Adipocyte (in vitro differentiated cells): ENCODE measurements around the gene ZIK1.

ENCODE experiments used
- DNase-seq: peaks from one replicate; pipeline ENCODE4 v3.0.0-alpha.2; 2015; ENCODE audit warnings: low read depth
- H3K27me3 ChIP-seq: replicated peaks from 2 replicates; pipeline ENCODE4 v1.7.0; 2013; ENCODE audit warnings: mild to moderate bottlenecking, low read length, moderate library complexity; ENCODE audit not compliant: control insufficient read depth, insufficient read depth
- H3K36me3 ChIP-seq: 2 replicates; pipeline ENCODE4 v1.7.0; 2013; ENCODE audit warnings: low read length, mild to moderate bottlenecking, moderate library complexity; ENCODE audit not compliant: control insufficient read depth, insufficient read depth, severe bottlenecking
- H3K4me1 ChIP-seq: 2 replicates; pipeline ENCODE4 v1.7.0; 2013; ENCODE audit warnings: mild to moderate bottlenecking, low read length, moderate library complexity; ENCODE audit not compliant: control insufficient read depth, insufficient read depth
- H3K4me3 ChIP-seq: 2 replicates; pipeline ENCODE4 v1.7.0; 2013; ENCODE audit warnings: mild to moderate bottlenecking, low read length, moderate library complexity
- H3K9ac ChIP-seq: 2 replicates; pipeline ENCODE4 v1.7.0; 2013; ENCODE audit warnings: mild to moderate bottlenecking, low read length, moderate library complexity
- H3K9me3 ChIP-seq: 2 replicates; pipeline ENCODE4 v1.7.0; 2013; ENCODE audit warnings: mild to moderate bottlenecking, low read length, moderate library complexity; ENCODE audit not compliant: control insufficient read depth

The ZIK1 gene

DNA sequence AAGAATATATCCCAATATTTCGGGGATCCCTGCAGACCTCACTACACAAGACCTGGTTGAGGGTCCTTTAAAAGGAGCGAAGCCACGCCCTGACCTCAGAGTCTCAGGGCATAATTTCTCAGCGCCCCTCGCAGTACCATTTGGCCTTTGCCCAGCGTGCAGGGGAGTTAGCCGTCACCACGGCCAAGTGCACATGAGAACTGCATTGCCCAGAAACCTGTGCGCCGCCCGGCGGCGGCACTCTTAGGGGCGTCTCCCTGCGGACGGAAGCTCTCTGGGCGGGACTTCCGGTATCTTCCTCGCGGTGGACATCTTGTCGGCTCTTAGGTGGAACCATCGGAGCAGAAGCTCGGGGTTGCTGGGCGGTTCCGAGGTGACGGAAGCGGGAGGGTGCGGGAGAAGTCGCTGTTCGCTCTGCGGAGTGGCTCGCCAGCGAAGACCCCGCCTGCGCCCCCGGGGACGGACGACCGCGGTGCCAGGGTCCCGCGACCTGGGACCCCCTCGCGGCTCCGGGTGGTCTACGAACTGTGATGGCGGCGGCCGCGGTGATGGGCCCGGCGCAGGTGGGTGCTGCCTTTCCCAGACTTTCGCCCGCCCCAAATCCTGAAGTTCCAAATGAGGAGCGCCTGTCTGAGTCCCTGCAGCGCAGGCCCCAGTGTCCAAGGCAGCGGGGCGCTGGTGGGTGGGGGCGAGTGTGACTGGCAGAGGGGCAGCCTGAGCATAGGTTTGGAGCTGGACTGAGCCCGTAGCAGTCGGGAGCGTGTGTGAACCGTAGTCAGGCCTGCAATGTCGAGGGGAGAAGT lies 30.2 kb downstream of the ZIK1 start, which contains the start of gene ZNF134:
TSS of gene ZNF134 (plus strand) at position 302 of the 803 bp plus-strand sequence. CDS start 5,227 bp downstream, outside the sequence.
- Histone ChIP-seq H3K27me3 (no peaks in the 10 kb centered on the region), H3K9me3 (peaks cover 43% of the 10 kb centered on the region), H3K4me1 (peaks cover 10% of the 10 kb centered on the region), H3K4me3 (peak within 1 kb of the TSS; percentile 91), H3K36me3 (peaks cover 34% of the 10 kb centered on the region), H3K9ac (peak within 1 kb of the TSS; percentile 90)
- DNase-seq = peak; percentile 95

DNA sequence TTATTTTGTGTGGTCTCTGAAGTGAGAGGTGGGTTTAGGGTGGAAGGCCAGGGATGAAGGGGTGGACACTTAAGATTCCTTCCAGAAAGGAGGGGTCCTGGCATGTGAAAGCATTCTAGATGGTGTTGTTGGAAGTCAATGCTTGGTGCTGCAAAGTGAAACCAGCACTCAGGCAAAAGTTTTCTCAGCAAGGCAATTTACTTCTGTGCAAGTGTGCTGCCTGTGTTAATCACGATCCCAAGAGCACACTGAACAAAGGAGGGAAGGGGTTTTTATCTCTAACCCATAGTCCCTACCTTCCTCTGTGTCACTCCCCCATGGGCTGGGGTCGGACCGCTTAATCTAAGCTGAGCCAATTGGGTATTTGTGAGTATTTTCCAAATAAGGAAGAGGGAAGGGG lies 31.4 kb downstream of the ZIK1 start:
- no peak for DNase-seq
- H3K9ac ChIP-seq = no peak overlapping the region
- H3K9me3 ChIP-seq = peaks cover 55% of the 10 kb centered on the region
- H3K36me3 ChIP-seq = peaks cover 46% of the 10 kb centered on the region
- no peaks in the 10 kb centered on the region for H3K27me3 ChIP-seq
- H3K4me3 ChIP-seq = peak overlapping the region; percentile 91
- H3K4me1 ChIP-seq = peaks cover 10% of the 10 kb centered on the region

DNA sequence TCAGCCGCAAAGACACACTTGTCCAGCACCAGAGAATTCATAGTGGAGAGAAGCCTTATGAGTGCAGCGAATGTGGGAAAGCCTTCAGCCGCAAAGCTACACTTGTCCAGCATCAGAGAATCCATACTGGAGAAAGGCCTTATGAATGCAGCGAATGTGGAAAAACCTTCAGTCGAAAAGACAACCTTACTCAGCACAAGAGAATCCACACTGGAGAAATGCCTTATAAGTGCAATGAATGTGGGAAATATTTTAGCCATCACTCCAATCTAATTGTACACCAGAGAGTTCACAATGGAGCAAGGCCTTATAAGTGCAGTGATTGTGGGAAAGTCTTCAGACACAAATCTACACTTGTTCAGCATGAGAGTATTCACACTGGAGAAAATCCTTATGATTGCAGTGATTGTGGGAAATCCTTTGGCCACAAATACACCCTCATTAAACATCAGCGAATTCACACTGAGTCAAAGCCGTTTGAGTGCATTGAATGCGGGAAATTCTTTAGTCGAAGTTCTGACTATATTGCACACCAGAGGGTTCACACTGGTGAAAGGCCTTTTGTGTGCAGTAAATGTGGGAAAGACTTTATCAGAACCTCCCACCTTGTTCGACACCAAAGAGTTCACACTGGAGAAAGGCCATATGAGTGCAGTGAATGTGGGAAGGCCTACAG lies 36.9 kb downstream of the ZIK1 start:
- peaks cover 100% of the 10 kb centered on the region for H3K9me3 ChIP-seq
- peak overlapping the region; percentile 72 for H3K4me3 ChIP-seq
- no peak for DNase-seq
- no peaks in the 10 kb centered on the region for H3K27me3 ChIP-seq
- no peaks in the 10 kb centered on the region for H3K4me1 ChIP-seq
- peaks cover 96% of the 10 kb centered on the region for H3K36me3 ChIP-seq
- H3K9ac ChIP-seq = no peak overlapping the region

- Histone ChIP-seq H3K36me3 (peaks cover 75% of the 10 kb centered on the region), H3K4me3 (peak overlapping the region; percentile 72)
Observed at GRCh38 chr19:57623091-57623490, 39.1 kb downstream of the ZIK1 start.

DNA sequence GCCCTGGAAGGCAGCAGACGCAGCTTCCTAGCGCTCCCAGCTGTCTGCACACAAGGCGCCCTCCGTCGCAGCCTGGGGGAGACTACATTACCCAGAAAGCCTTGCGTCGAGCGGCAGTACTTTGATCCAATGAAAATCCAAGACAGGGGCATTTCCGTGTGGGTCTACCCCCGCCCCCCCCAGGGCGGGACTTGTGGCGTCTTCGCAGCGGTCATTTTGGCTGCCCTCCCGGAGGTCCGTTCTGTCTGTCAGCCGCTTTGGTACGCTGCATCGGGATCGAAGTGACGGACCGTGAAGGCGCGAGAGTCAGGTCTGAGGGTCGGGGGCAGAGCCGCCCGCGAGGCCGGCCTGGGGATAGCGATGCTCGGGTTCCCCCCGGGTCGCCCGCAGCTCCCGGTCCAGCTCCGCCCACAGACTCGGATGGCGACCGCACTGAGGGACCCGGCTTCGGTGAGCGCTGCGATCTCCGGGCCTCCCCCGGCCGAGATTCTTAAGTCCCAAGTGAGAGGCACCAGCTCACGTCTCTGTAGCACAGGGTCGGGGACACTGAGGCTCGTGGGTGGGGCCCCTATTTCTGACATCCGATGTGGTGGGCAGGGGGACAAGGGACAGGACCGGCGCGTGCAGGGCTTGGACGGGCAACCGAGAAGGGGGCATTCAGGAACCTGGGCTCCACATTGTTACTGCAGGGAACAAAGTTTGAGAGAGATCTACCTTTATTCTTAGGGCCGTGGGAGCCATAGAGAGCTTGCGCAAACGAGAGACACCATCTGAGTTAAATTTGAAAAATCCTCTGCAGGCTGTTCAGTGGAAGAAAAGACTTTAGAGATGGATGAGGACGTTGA lies 49.3 kb downstream of the ZIK1 start, which contains the start of gene ZNF211:
TSS of gene ZNF211 (plus strand) at position 182 of the 845 bp plus-strand sequence. CDS start at position 361, 179 bp downstream.
- Histone ChIP-seq H3K9ac (peak within 1 kb of the TSS; percentile 96), H3K4me3 (peak within 1 kb of the TSS; percentile 99), H3K36me3 (peaks cover 30% of the 10 kb centered on the region), H3K27me3 (no peaks in the 10 kb centered on the region), H3K9me3 (peaks cover 24% of the 10 kb centered on the region), H3K4me1 (peaks cover 10% of the 10 kb centered on the region)
- peak; percentile 97 for DNase-seq

More at GRCh38 chr19:57623091-57623490, 39.1 kb downstream of the ZIK1 start:
- no peaks in the 10 kb centered on the region for H3K4me1 ChIP-seq
- no peak for DNase-seq
- peaks cover 88% of the 10 kb centered on the region for H3K9me3 ChIP-seq
- H3K9ac ChIP-seq = no peak overlapping the region
- no peaks in the 10 kb centered on the region for H3K27me3 ChIP-seq

GRCh38 chr19:57633832-57634131 lies 49.8 kb downstream of the ZIK1 start:
- peaks cover 10% of the 10 kb centered on the region for H3K4me1 ChIP-seq
- no peak for DNase-seq
- H3K9ac ChIP-seq = peak overlapping the region; percentile 96
- H3K36me3 ChIP-seq = peaks cover 36% of the 10 kb centered on the region
- peaks cover 30% of the 10 kb centered on the region for H3K9me3 ChIP-seq
- H3K4me3 ChIP-seq = peak overlapping the region; percentile 99
- no peaks in the 10 kb centered on the region for H3K27me3 ChIP-seq

- H3K4me1 ChIP-seq = peaks cover 10% of the 10 kb centered on the region
- H3K36me3 ChIP-seq = peaks cover 70% of the 10 kb centered on the region
- H3K4me3 ChIP-seq = peak overlapping the region; percentile 39
- H3K9me3 ChIP-seq = peaks cover 51% of the 10 kb centered on the region
- no peak overlapping the region for H3K9ac ChIP-seq
- no peak for DNase-seq
- H3K27me3 ChIP-seq = no peaks in the 10 kb centered on the region
Observed at GRCh38 chr19:57637379-57637778, 53.4 kb downstream of the ZIK1 start.

- H3K4me3 ChIP-seq = peak overlapping the region; percentile 9
- peaks cover 46% of the 10 kb centered on the region for H3K9me3 ChIP-seq
- H3K36me3 ChIP-seq = peaks cover 56% of the 10 kb centered on the region
Observed at GRCh38 chr19:57641715-57642234, 57.8 kb downstream of the ZIK1 start.

GRCh38 chr19:57642396-57643046 lies 58.6 kb downstream of the ZIK1 start:
- Histone ChIP-seq H3K9ac (no peak overlapping the region), H3K4me3 (no peak overlapping the region), H3K9me3 (peaks cover 38% of the 10 kb centered on the region), H3K36me3 (peaks cover 48% of the 10 kb centered on the region), H3K27me3 (no peaks in the 10 kb centered on the region), H3K4me1 (no peaks in the 10 kb centered on the region)
- no peak for DNase-seq

More at GRCh38 chr19:57641715-57642234, 57.8 kb downstream of the ZIK1 start:
- Histone ChIP-seq H3K4me1 (no peaks in the 10 kb centered on the region), H3K27me3 (no peaks in the 10 kb centered on the region), H3K9ac (no peak overlapping the region)
- no peak for DNase-seq
